Right atrium auricular region (tissue), 2 donors: ENCODE results near the gene SERINC4. TPM values are rescaled to one million over a fixed set of nuclear protein-coding genes. Genes with fewer than 3 reads are reported as not detected.
A peak's percentile ranks its signal among the peaks of the same experiment; 100 is the strongest.

Experiments
- DNase-seq: peaks from one replicate; pipeline ENCODE4 v3.0.0-alpha.2; 2019; ENCODE audit warnings: low spot score
- H3K27ac ChIP-seq, 2 donors: fragments of 200-600 bp; sonication (generic); 1 replicate in 1 of 2; 2 replicates in 1 of 2; pipeline ENCODE4 v1.5.1; 2016 to 2019
- H3K27me3 ChIP-seq, 2 donors: fragments of 200-600 bp; sonication (generic); one replicate each; pipeline versions ENCODE4 v1.5.1 to v1.6.0; 2017 to 2019
- H3K36me3 ChIP-seq: fragments of 200-600 bp; sonication (generic); one replicate; pipeline ENCODE4 v1.5.1; 2016
- H3K4me1 ChIP-seq, 2 donors: fragments of 200-600 bp; sonication (generic); one replicate each; pipeline versions ENCODE4 v1.5.1 to v1.6.0; 2017 to 2019
- H3K4me3 ChIP-seq, 2 donors: fragments of 200-600 bp; sonication (generic); 1 replicate in 1 of 2; 2 replicates in 1 of 2; pipeline ENCODE4 v1.5.1; 2017 to 2019; ENCODE audit warnings: mild to moderate bottlenecking in 1 of 2, moderate library complexity in 1 of 2
- H3K9me3 ChIP-seq, 2 donors: fragments of 200-600 bp; sonication (generic); one replicate each; pipeline ENCODE4 v1.5.1; 2019
- CTCF ChIP-seq, 2 donors: fragments of 200-600 bp; sonication (generic); IDR thresholded peaks; one replicate each; pipeline ENCODE4 v1.5.1; 2019; ENCODE audit warnings: antibody characterized with exemption in 2 of 2
- total RNA-seq, 2 donors: library from RNA; depleted of rRNA; stranded (reverse); fragments of >200 nt; gene quantifications; one replicate each; pipeline ENCODE4 v1.1.0, GENCODE V29; 2016

Gene SERINC4
- total RNA-seq, 2 donors from 2014 or later: 0.71 TPM; not detected in 1

GRCh38 chr15:43771816-43772215, 28.2 kb downstream of the SERINC4 start:
- H3K36me3 ChIP-seq: peaks cover 71% of the 10 kb centered on the region
- H3K4me1 ChIP-seq: peaks cover 0 to 11% of the 10 kb centered on the region in 2 donors
- H3K9me3 ChIP-seq: no peaks in the 10 kb centered on the region
- H3K27ac ChIP-seq: no peak overlapping the region
- no peak for TF ChIP-seq CTCF (IDR thresholded peaks at IDR 0.05)
- DNase-seq: no peak
- H3K4me3 ChIP-seq: no peak overlapping the region
- no peaks in the 10 kb centered on the region for H3K27me3 ChIP-seq

GRCh38 chr15:43769584-43770228, 30.3 kb downstream of the SERINC4 start:
- no peak overlapping the region for H3K4me3 ChIP-seq
- peaks cover 92% of the 10 kb centered on the region for H3K36me3 ChIP-seq
- H3K4me1 ChIP-seq: no peaks in the 10 kb centered on the region
- TF ChIP-seq CTCF (IDR thresholded peaks at IDR 0.05): peak; percentile 48 to 74
- DNase-seq: peak; percentile 75
- H3K27ac ChIP-seq: no peak overlapping the region
- H3K9me3 ChIP-seq: no peaks in the 10 kb centered on the region
- no peaks in the 10 kb centered on the region for H3K27me3 ChIP-seq

DNA sequence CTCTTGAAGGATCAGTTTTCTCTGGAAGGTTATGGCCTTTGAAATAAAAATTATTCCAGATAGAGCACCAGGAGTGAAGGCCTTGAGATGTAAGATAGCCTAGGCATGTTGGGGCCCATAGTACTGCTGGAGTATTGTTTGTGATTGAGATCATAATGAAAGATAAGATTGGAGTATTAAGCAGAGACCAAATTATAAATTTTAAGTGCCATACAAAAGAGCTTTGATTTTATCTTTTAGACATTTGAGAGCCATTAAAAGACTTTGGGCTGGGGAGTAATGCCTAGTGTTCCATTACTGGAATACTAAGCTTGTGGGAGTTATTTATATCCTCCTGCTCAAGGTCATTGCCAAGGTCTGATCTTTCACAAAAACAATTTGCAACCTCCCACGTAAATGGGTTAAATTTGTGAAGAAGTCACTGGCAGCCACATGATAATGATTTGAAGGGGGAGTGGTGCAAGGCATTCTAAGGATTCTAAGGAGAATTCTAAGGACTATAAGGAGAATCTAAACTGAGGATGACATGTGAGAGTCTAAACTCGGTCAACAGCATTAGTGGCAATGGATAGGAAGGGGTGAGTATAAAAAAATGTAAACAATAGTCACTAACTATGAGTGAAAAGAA, 36.1 kb downstream of the SERINC4 start:
- Histone ChIP-seq H3K4me1 (peaks cover 0 to 5% of the 10 kb centered on the region in 2 donors), H3K27me3 (no peaks in the 10 kb centered on the region), H3K4me3 (no peak overlapping the region), H3K27ac (no peak overlapping the region), H3K9me3 (no peaks in the 10 kb centered on the region), H3K36me3 (peaks cover 86% of the 10 kb centered on the region)
- TF ChIP-seq CTCF (IDR thresholded peaks at IDR 0.05): no peak
- no peak for DNase-seq

DNA sequence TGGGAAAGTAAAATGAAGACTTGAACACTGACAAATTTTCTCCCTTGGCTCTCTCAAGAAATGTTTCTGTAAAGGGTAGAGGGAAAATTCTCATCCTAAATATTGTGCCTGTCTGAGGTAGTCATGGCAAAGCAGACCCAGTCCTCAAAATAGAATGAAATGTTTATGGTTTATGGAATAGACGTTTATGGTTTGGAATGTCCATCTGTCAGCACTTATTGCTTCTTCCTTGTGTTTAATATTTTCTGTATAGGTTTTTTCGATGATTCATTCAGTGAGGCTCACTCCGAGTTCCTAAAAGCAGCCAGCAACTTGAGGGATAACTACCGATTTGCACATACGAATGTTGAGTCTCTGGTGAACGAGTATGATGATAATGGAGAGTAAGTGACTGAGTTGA, 37.2 kb downstream of the SERINC4 start:
- no peaks in the 10 kb centered on the region for H3K27me3 ChIP-seq
- no peak for TF ChIP-seq CTCF (IDR thresholded peaks at IDR 0.05)
- no peaks in the 10 kb centered on the region for H3K9me3 ChIP-seq
- DNase-seq: no peak
- H3K36me3 ChIP-seq: peaks cover 86% of the 10 kb centered on the region
- no peak overlapping the region for H3K27ac ChIP-seq
- peaks cover 0 to 5% of the 10 kb centered on the region in 2 donors for H3K4me1 ChIP-seq
- H3K4me3 ChIP-seq: no peak overlapping the region

DNA sequence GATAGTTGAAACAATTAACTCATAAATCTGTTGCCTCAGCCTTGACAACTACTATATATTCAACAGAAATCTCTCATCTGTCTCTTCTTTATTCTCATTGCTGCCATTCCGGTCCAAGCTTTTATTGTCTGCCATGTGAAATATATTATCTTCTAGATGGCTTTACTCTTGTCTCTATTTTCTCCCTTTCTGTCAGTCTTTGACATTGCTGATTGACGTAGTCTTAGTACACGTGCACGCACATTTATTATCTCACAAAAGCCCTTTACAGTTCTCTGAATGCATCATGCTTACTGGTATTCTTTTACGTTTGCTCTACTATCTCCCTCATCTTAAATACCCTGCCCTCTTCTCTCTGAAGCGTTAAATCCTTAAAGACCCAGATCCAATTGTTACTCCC, 48.1 kb downstream of the SERINC4 start:
- Histone ChIP-seq H3K4me1 (peaks cover 0 to 54% of the 10 kb centered on the region in 2 donors), H3K9me3 (no peaks in the 10 kb centered on the region), H3K27ac (no peak overlapping the region), H3K36me3 (peaks cover 36% of the 10 kb centered on the region), H3K27me3 (no peaks in the 10 kb centered on the region), H3K4me3 (no peak overlapping the region)
- TF ChIP-seq CTCF (IDR thresholded peaks at IDR 0.05): no peak
- DNase-seq: no peak
